Measurements from ENCODE around the gene C17orf67. TPM values are rescaled to one million over a fixed set of nuclear protein-coding genes. Genes with fewer than 3 reads are reported as not detected.

C17orf67 gene, protein sequence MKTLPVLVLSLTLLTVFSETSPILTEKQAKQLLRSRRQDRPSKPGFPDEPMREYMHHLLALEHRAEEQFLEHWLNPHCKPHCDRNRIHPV
- total RNA-seq (2014; rRNA removed; shearing (Covaris generic)), result 1.5 and 1.9 TPM in 2 replicates

GRCh38 chr17:56833809-56834379, at the start of gene C17orf67, which contains the start of gene DGKE:
Gene C17orf67 (minus strand): TSS chr17:56833920. CDS start chr17:56815810, 18,110 bp downstream.
Gene DGKE (plus strand): TSS chr17:56834151. CDS start chr17:56834796, 645 bp downstream.
- H3K27me3 ChIP-seq (ENCODE audit: control insufficient read depth, insufficient read depth, low read length), result peaks cover 13% of the 10 kb centered on the region
- peak within 1 kb of the TSS; percentile 90 for H3K4me3 ChIP-seq (ENCODE audit: insufficient read depth, low read depth, low read length)
- no peaks in the 10 kb centered on the region; the same call in none of the 2 replicates for H3K36me3 ChIP-seq (replicated peaks; ENCODE audit: control insufficient read depth, insufficient read depth, low read length)
- peak; percentile 98 for DNase-seq

- no peaks in the 10 kb centered on the region for H3K27me3 ChIP-seq (ENCODE audit: control insufficient read depth, insufficient read depth, low read length)
- no peaks in the 10 kb centered on the region for H3K36me3 ChIP-seq (replicated peaks; ENCODE audit: control insufficient read depth, insufficient read depth, low read length)
- no peak overlapping the region for H3K4me3 ChIP-seq (ENCODE audit: insufficient read depth, low read depth, low read length)
- no peak for DNase-seq
These were observed 48.1 kb upstream of the C17orf67 start for GRCh38 chr17:56881685-56882295.

- Histone ChIP-seq H3K4me3 (ENCODE audit: insufficient read depth, low read depth, low read length) (no peak overlapping the region), H3K36me3 (replicated peaks; ENCODE audit: control insufficient read depth, insufficient read depth, low read length) (no peaks in the 10 kb centered on the region), H3K27me3 (ENCODE audit: control insufficient read depth, insufficient read depth, low read length) (no peaks in the 10 kb centered on the region)
- DNase-seq, result no peak
These were observed 46.9 kb upstream of the C17orf67 start for GRCh38 chr17:56880571-56880970.

GRCh38 chr17:56880133-56880532, 46.4 kb upstream of the C17orf67 start:
- no peak for DNase-seq
- Histone ChIP-seq H3K27me3 (ENCODE audit: control insufficient read depth, insufficient read depth, low read length) (no peaks in the 10 kb centered on the region), H3K36me3 (replicated peaks; ENCODE audit: control insufficient read depth, insufficient read depth, low read length) (no peaks in the 10 kb centered on the region), H3K4me3 (ENCODE audit: insufficient read depth, low read depth, low read length) (no peak overlapping the region)

DNA sequence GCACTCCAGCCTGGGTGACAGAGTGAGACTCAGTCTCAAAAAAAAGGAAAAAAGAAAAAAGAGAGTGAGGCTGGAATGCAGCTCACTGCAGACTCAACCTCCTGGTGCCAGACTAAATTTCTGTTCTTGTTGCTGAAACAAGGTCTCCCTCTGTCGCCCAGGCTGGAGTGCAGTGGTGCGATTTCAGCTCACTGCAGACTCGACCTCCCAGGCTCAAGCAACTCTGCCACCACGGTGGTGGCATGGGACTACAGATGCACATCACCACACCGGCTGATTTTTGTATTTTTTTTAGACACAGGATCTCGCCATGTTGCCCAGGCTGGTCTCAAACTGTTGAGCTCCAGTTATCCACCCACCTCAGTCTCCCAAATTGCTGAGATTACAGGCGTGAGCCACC, 45.6 kb upstream of the C17orf67 start:
- Histone ChIP-seq H3K27me3 (ENCODE audit: control insufficient read depth, insufficient read depth, low read length) (no peaks in the 10 kb centered on the region), H3K4me3 (ENCODE audit: insufficient read depth, low read depth, low read length) (no peak overlapping the region), H3K36me3 (replicated peaks; ENCODE audit: control insufficient read depth, insufficient read depth, low read length) (no peaks in the 10 kb centered on the region)
- no peak for DNase-seq

GRCh38 chr17:56876766-56877179, 43.1 kb upstream of the C17orf67 start:
- no peaks in the 10 kb centered on the region for H3K27me3 ChIP-seq (ENCODE audit: control insufficient read depth, insufficient read depth, low read length)
- no peak for DNase-seq
- H3K36me3 ChIP-seq (replicated peaks; ENCODE audit: control insufficient read depth, insufficient read depth, low read length), result no peaks in the 10 kb centered on the region
- H3K4me3 ChIP-seq (ENCODE audit: insufficient read depth, low read depth, low read length), result no peak overlapping the region

DNA sequence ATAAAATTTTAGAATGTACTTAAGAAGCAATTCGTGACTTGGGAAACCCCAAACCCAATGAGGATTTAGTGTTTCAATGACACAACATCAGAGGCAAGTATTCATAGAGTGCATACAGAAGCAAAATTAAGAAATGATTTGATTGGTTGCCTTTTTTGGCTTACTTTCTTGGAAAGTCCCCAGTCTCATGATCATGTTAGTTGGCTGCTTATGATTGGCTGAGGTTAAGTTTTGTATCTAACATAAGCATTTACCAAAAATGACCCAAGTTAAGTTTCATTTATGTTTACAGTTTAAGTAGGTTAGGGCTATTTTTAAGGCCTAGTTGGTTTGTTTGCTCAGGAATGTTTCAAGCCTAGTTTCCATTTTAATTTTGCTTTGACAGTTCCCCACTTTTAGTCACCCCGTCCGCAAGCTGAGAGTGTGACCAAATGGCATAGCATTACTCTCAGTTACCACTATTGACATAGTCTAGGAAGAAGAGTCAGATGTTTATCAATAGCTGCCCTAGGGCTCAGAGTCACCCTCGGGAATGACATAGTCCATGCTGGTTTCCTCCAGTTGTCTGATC, 36.4 kb upstream of the C17orf67 start:
- H3K4me3 ChIP-seq (ENCODE audit: insufficient read depth, low read depth, low read length), result no peak overlapping the region
- no peaks in the 10 kb centered on the region for H3K36me3 ChIP-seq (replicated peaks; ENCODE audit: control insufficient read depth, insufficient read depth, low read length)
- H3K27me3 ChIP-seq (ENCODE audit: control insufficient read depth, insufficient read depth, low read length), result no peaks in the 10 kb centered on the region
- DNase-seq, result no peak

- DNase-seq, result no peak
- Histone ChIP-seq H3K36me3 (replicated peaks; ENCODE audit: control insufficient read depth, insufficient read depth, low read length) (no peaks in the 10 kb centered on the region), H3K4me3 (ENCODE audit: insufficient read depth, low read depth, low read length) (no peak overlapping the region), H3K27me3 (ENCODE audit: control insufficient read depth, insufficient read depth, low read length) (no peaks in the 10 kb centered on the region)
These were observed 35.0 kb upstream of the C17orf67 start for GRCh38 chr17:56868716-56869115.

DNA sequence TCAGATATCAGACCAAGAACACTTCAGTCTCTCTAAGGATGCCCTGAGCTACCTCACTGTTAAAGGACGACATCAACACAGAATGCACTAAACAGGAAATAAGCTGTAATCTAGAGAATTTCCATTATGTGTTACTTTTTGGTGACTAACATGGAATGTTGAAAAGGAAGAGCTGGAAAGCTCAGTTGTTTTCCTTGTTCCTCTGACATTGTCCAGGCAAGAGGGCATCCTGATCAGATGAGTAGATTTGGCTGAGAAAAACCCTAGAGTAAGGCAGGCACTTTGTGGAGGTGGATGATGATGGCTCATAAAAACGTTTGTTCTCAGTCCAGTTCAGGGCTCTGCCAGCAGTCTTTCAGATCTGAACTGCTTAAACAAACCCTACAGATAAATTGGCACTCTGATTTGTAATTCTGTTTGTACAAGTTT, 34.2 kb upstream of the C17orf67 start:
- H3K36me3 ChIP-seq (replicated peaks; ENCODE audit: control insufficient read depth, insufficient read depth, low read length), result no peaks in the 10 kb centered on the region
- DNase-seq, result no peak
- H3K4me3 ChIP-seq (ENCODE audit: insufficient read depth, low read depth, low read length), result no peak overlapping the region
- no peaks in the 10 kb centered on the region for H3K27me3 ChIP-seq (ENCODE audit: control insufficient read depth, insufficient read depth, low read length)

- no peak overlapping the region for H3K4me3 ChIP-seq (ENCODE audit: insufficient read depth, low read depth, low read length)
- DNase-seq, result no peak
- no peaks in the 10 kb centered on the region; the same call in 1 of the 2 replicates for H3K36me3 ChIP-seq (replicated peaks; ENCODE audit: control insufficient read depth, insufficient read depth, low read length)
- no peaks in the 10 kb centered on the region for H3K27me3 ChIP-seq (ENCODE audit: control insufficient read depth, insufficient read depth, low read length)
These were observed 32.8 kb upstream of the C17orf67 start for GRCh38 chr17:56866496-56866895.

DNA sequence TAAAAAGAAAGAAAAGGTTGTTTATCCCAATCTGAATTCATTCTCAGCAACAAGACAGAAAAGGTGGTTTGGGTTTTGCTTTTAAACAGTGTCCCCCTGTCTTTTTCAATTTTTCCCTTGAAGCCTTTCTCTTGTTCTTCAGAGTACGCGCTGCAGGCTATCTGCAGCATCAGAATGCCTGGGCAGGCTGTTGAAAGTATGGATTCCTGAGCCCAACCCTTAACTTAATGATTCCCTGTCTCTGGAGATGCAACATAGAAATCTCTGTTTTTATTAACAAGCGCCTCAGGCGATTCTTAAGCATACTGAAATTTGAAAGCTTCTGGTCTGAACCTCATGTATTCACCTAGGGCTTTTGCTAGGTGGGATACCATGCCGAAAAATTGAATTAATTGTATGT, 32.4 kb upstream of the C17orf67 start:
- no peak overlapping the region for H3K4me3 ChIP-seq (ENCODE audit: insufficient read depth, low read depth, low read length)
- H3K36me3 ChIP-seq (replicated peaks; ENCODE audit: control insufficient read depth, insufficient read depth, low read length), result no peaks in the 10 kb centered on the region; the same call in 1 of the 2 replicates
- H3K27me3 ChIP-seq (ENCODE audit: control insufficient read depth, insufficient read depth, low read length), result no peaks in the 10 kb centered on the region
- DNase-seq, result no peak

DNA sequence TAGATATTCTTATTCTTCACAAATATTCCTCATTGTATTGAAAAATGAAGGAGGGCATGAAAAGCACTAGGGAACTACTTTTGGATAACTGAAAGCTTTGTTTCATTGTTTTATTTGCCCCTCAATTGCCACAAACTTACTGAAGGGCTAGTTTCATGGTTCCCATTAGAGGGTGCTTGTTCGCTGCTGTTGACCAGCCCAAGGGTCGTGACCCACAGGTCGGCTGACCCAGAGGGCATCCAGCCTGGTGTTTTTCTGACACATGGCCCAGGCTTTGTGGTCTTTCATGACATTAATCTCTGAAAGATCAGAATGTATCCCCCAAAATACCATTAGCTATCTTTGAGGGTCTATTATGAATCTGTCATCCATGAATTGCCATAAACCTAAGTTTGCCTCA, 30.3 kb upstream of the C17orf67 start:
- no peak for DNase-seq
- Histone ChIP-seq H3K4me3 (ENCODE audit: insufficient read depth, low read depth, low read length) (no peak overlapping the region), H3K36me3 (replicated peaks; ENCODE audit: control insufficient read depth, insufficient read depth, low read length) (no peaks in the 10 kb centered on the region; the same call in 1 of the 2 replicates), H3K27me3 (ENCODE audit: control insufficient read depth, insufficient read depth, low read length) (no peaks in the 10 kb centered on the region)

- no peak for DNase-seq
- no peaks in the 10 kb centered on the region; the same call in none of the 2 replicates for H3K36me3 ChIP-seq (replicated peaks; ENCODE audit: control insufficient read depth, insufficient read depth, low read length)
- H3K27me3 ChIP-seq (ENCODE audit: control insufficient read depth, insufficient read depth, low read length), result no peaks in the 10 kb centered on the region
- no peak overlapping the region for H3K4me3 ChIP-seq (ENCODE audit: insufficient read depth, low read depth, low read length)
These were observed 28.2 kb upstream of the C17orf67 start for GRCh38 chr17:56861899-56862298.

- no peaks in the 10 kb centered on the region for H3K27me3 ChIP-seq (ENCODE audit: control insufficient read depth, insufficient read depth, low read length)
- DNase-seq, result no peak
- no peaks in the 10 kb centered on the region for H3K36me3 ChIP-seq (replicated peaks; ENCODE audit: control insufficient read depth, insufficient read depth, low read length)
- H3K4me3 ChIP-seq (ENCODE audit: insufficient read depth, low read depth, low read length), result no peak overlapping the region
These were observed 17.3 kb upstream of the C17orf67 start for GRCh38 chr17:56851008-56851407.

GRCh38 chr17:56850591-56850990, 16.9 kb upstream of the C17orf67 start:
- H3K27me3 ChIP-seq (ENCODE audit: control insufficient read depth, insufficient read depth, low read length), result no peaks in the 10 kb centered on the region
- no peak overlapping the region for H3K4me3 ChIP-seq (ENCODE audit: insufficient read depth, low read depth, low read length)
- no peaks in the 10 kb centered on the region for H3K36me3 ChIP-seq (replicated peaks; ENCODE audit: control insufficient read depth, insufficient read depth, low read length)
- DNase-seq, result no peak

Measured in H7 (cell line).